Dendritic cell treated with granulocyte-macrophage colony-stimulating factor and Interleukin-4, amounts not matched to agents 40 ng/mL and 50 ng/mL, for 4 days (primary cell): ENCODE measurements around the gene MYH9.

ENCODE experiments used
- H3K27ac Mint-ChIP-seq: one replicate; pipeline ENCODE4 v1.8.0; 2022; ENCODE audit warnings: mild to moderate bottlenecking, mixed read lengths
- H3K27me3 Mint-ChIP-seq: one replicate; pipeline ENCODE4 v1.8.0; 2022; ENCODE audit warnings: mild to moderate bottlenecking, mixed read lengths
- H3K36me3 Mint-ChIP-seq: one replicate; pipeline ENCODE4 v1.8.0; 2022; ENCODE audit warnings: low read depth, mixed read lengths
- H3K4me1 Mint-ChIP-seq: one replicate; pipeline ENCODE4 v1.8.0; 2022; ENCODE audit warnings: low read depth, mixed read lengths
- H3K4me3 Mint-ChIP-seq: one replicate; pipeline ENCODE4 v1.8.0; 2022; ENCODE audit warnings: mild to moderate bottlenecking, moderate library complexity, mixed read lengths
- H3K9me3 Mint-ChIP-seq: one replicate; pipeline ENCODE4 v1.8.0; 2022; ENCODE audit warnings: mixed read lengths
- intact Hi-C: fragments of 100-400 bp; cut with micrococcal nuclease; formaldehyde crosslinking; loops from one replicate; pipeline ENCODE4 v1.15.0; 2022

The MYH9 gene

GRCh38 chr22:36374603-36375024, 13.2 kb downstream of the MYH9 start:
- H3K36me3 Mint-ChIP-seq, result peaks cover 50% of the 10 kb centered on the region
- peaks cover 92% of the 10 kb centered on the region for H3K4me1 Mint-ChIP-seq
- no peak overlapping the region for H3K4me3 Mint-ChIP-seq
- no peaks in the 10 kb centered on the region for H3K9me3 Mint-ChIP-seq
- H3K27me3 Mint-ChIP-seq, result no peaks in the 10 kb centered on the region
- intact Hi-C loops, result loop anchor here (5.0 kb wide), 1 partner anchor 42 kb away; no protein-coding TSS in a partner anchor
- peak overlapping the region; percentile 61 for H3K27ac Mint-ChIP-seq

- Mint-ChIP-seq H3K9me3 (no peaks in the 10 kb centered on the region), H3K27me3 (no peaks in the 10 kb centered on the region), H3K36me3 (peaks cover 49% of the 10 kb centered on the region), H3K27ac (peak overlapping the region; percentile 84), H3K4me1 (peaks cover 92% of the 10 kb centered on the region), H3K4me3 (peak overlapping the region; percentile 33)
- intact Hi-C loops, result loop anchor here (5.0 kb wide), 1 partner anchor 41 kb away; no protein-coding TSS in a partner anchor
These were observed 14.5 kb downstream of the MYH9 start for GRCh38 chr22:36373258-36373579.

GRCh38 chr22:36371920-36372319, 15.8 kb downstream of the MYH9 start:
- Mint-ChIP-seq H3K27ac (peak overlapping the region; percentile 84), H3K4me1 (peaks cover 92% of the 10 kb centered on the region), H3K4me3 (no peak overlapping the region), H3K9me3 (no peaks in the 10 kb centered on the region), H3K27me3 (no peaks in the 10 kb centered on the region), H3K36me3 (peaks cover 47% of the 10 kb centered on the region)
- intact Hi-C loops, result loop anchor here (5.0 kb wide), 1 partner anchor 40 kb away; no protein-coding TSS in a partner anchor

- H3K36me3 Mint-ChIP-seq, result peaks cover 49% of the 10 kb centered on the region
- H3K9me3 Mint-ChIP-seq, result no peaks in the 10 kb centered on the region
- intact Hi-C loops, result loop anchor here (5.0 kb wide), 1 partner anchor 38 kb away; no protein-coding TSS in a partner anchor
- peak overlapping the region; percentile 60 for H3K4me3 Mint-ChIP-seq
- no peaks in the 10 kb centered on the region for H3K27me3 Mint-ChIP-seq
- peaks cover 94% of the 10 kb centered on the region for H3K4me1 Mint-ChIP-seq
- peak overlapping the region; percentile 84 for H3K27ac Mint-ChIP-seq
These were observed 17.6 kb downstream of the MYH9 start for GRCh38 chr22:36369922-36370791.

GRCh38 chr22:36369004-36369921, 18.5 kb downstream of the MYH9 start:
- peaks cover 94% of the 10 kb centered on the region for H3K4me1 Mint-ChIP-seq
- H3K27ac Mint-ChIP-seq, result peak overlapping the region; percentile 66
- intact Hi-C loops, result no loop called here
- H3K4me3 Mint-ChIP-seq, result no peak overlapping the region
- no peaks in the 10 kb centered on the region for H3K27me3 Mint-ChIP-seq
- H3K36me3 Mint-ChIP-seq, result peaks cover 47% of the 10 kb centered on the region
- no peaks in the 10 kb centered on the region for H3K9me3 Mint-ChIP-seq

GRCh38 chr22:36368359-36368983, 19.3 kb downstream of the MYH9 start:
- H3K27ac Mint-ChIP-seq, result peak overlapping the region; percentile 48
- H3K9me3 Mint-ChIP-seq, result no peaks in the 10 kb centered on the region
- H3K4me1 Mint-ChIP-seq, result peaks cover 97% of the 10 kb centered on the region
- H3K27me3 Mint-ChIP-seq, result no peaks in the 10 kb centered on the region
- H3K36me3 Mint-ChIP-seq, result peaks cover 51% of the 10 kb centered on the region
- intact Hi-C loops, result no loop called here
- no peak overlapping the region for H3K4me3 Mint-ChIP-seq

- Mint-ChIP-seq H3K36me3 (peaks cover 56% of the 10 kb centered on the region), H3K4me3 (no peak overlapping the region), H3K27ac (peak overlapping the region; percentile 60), H3K4me1 (peaks cover 97% of the 10 kb centered on the region), H3K9me3 (no peaks in the 10 kb centered on the region), H3K27me3 (no peaks in the 10 kb centered on the region)
- intact Hi-C loops, result no loop called here
These were observed 20.3 kb downstream of the MYH9 start for GRCh38 chr22:36367479-36367878.

GRCh38 chr22:36367066-36367465, 20.7 kb downstream of the MYH9 start:
- Mint-ChIP-seq H3K4me3 (no peak overlapping the region), H3K36me3 (peaks cover 58% of the 10 kb centered on the region), H3K4me1 (peaks cover 97% of the 10 kb centered on the region), H3K27me3 (no peaks in the 10 kb centered on the region), H3K27ac (peak overlapping the region; percentile 60), H3K9me3 (no peaks in the 10 kb centered on the region)
- intact Hi-C loops, result no loop called here

- no peaks in the 10 kb centered on the region for H3K27me3 Mint-ChIP-seq
- H3K4me1 Mint-ChIP-seq, result peaks cover 97% of the 10 kb centered on the region
- H3K36me3 Mint-ChIP-seq, result peaks cover 64% of the 10 kb centered on the region
- intact Hi-C loops, result no loop called here
- peak overlapping the region; percentile 60 for H3K27ac Mint-ChIP-seq
- no peaks in the 10 kb centered on the region for H3K9me3 Mint-ChIP-seq
- H3K4me3 Mint-ChIP-seq, result no peak overlapping the region
These were observed 21.5 kb downstream of the MYH9 start for GRCh38 chr22:36366291-36366708.

GRCh38 chr22:36365020-36365411, 22.8 kb downstream of the MYH9 start:
- Mint-ChIP-seq H3K4me1 (peaks cover 97% of the 10 kb centered on the region), H3K27me3 (no peaks in the 10 kb centered on the region), H3K9me3 (no peaks in the 10 kb centered on the region), H3K27ac (peak overlapping the region; percentile 75), H3K4me3 (no peak overlapping the region), H3K36me3 (peaks cover 66% of the 10 kb centered on the region)
- intact Hi-C loops, result no loop called here

GRCh38 chr22:36364255-36365019, 23.3 kb downstream of the MYH9 start:
- peaks cover 97% of the 10 kb centered on the region for H3K4me1 Mint-ChIP-seq
- no peak overlapping the region for H3K4me3 Mint-ChIP-seq
- peak overlapping the region; percentile 75 for H3K27ac Mint-ChIP-seq
- intact Hi-C loops, result no loop called here
- H3K36me3 Mint-ChIP-seq, result peaks cover 70% of the 10 kb centered on the region
- no peaks in the 10 kb centered on the region for H3K9me3 Mint-ChIP-seq
- H3K27me3 Mint-ChIP-seq, result no peaks in the 10 kb centered on the region

- Mint-ChIP-seq H3K27me3 (no peaks in the 10 kb centered on the region), H3K9me3 (no peaks in the 10 kb centered on the region), H3K4me3 (no peak overlapping the region), H3K36me3 (peaks cover 69% of the 10 kb centered on the region), H3K4me1 (peaks cover 97% of the 10 kb centered on the region), H3K27ac (peak overlapping the region; percentile 75)
- intact Hi-C loops, result no loop called here
These were observed 24.3 kb downstream of the MYH9 start for GRCh38 chr22:36363349-36363981.

GRCh38 chr22:36362932-36363331, 24.8 kb downstream of the MYH9 start:
- Mint-ChIP-seq H3K9me3 (no peaks in the 10 kb centered on the region), H3K27ac (peak overlapping the region; percentile 60), H3K36me3 (peaks cover 67% of the 10 kb centered on the region), H3K4me1 (peaks cover 96% of the 10 kb centered on the region), H3K4me3 (no peak overlapping the region), H3K27me3 (no peaks in the 10 kb centered on the region)
- intact Hi-C loops, result no loop called here
